Choroid plexus epithelial cell (primary cell): Measurements from ENCODE around the gene TIMM10.

ENCODE experiments used
- DNase-seq: peaks from one replicate; pipeline ENCODE4 v3.0.0-alpha.2; 2010; ENCODE audit warnings: low read depth
- H3K4me3 ChIP-seq: 2 replicates; pipeline ENCODE4 v1.5.1; 2011; ENCODE audit warnings: low read depth, mild to moderate bottlenecking, control low read depth, low read length, moderate library complexity
- CTCF ChIP-seq: conservative IDR thresholded peaks from 2 replicates; pipeline ENCODE4 v1.5.1; 2011; ENCODE audit warnings: low read depth, mild to moderate bottlenecking, control low read depth, inconsistent platforms, low read length, moderate library complexity

The TIMM10 gene

GRCh38 chr11:57504511-57504910, 26.0 kb downstream of the TIMM10 start:
- no peak overlapping the region for H3K4me3 ChIP-seq
- TF ChIP-seq CTCF = no peak
- no peak for DNase-seq

DNA sequence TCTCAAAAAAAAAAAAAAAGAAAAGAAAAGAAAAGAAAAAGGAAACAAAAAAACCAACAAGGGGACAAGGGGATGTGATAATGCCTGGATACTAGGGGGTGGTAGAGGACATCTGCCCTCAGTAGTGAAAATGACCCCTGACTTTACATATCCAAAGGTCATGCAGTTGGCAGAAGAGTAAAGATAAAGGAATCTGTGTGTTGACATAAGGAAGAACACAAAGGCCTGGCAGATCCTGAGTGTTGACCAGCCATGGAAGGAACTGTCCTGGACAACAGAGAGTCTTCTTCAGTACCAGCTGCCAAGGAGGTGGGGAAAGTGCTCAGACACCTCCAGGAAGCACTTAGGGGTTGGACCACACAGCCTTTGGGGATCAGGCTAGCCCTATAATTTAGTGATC, 27.7 kb downstream of the TIMM10 start:
- no peak for DNase-seq
- TF ChIP-seq CTCF = no peak
- no peak overlapping the region for H3K4me3 ChIP-seq

DNA sequence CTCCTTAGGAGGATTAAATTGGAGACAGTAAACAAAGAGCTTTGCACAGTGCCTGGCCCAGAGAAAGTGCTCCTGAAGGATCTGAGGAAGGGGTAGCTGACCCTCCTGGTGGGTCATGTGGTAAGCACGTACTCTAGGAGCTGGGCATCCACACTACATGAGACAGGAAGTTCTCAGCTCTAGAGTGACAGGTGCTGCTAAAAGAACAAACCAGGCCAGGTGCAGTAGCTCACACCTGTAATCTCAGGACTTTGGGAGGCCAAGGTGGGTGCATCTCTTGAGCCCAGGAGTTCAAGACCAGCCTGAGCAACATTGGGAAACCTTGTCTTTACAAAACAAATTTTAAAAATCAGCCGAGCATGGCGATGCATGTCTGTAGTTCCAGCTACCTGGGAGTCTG, 28.2 kb downstream of the TIMM10 start:
- DNase-seq = no peak
- no peak overlapping the region for H3K4me3 ChIP-seq
- no peak for TF ChIP-seq CTCF

- no peak for TF ChIP-seq CTCF
- DNase-seq = no peak
- H3K4me3 ChIP-seq = no peak overlapping the region
Measured at GRCh38 chr11:57501953-57502352, 28.6 kb downstream of the TIMM10 start.

- no peak overlapping the region for H3K4me3 ChIP-seq
- TF ChIP-seq CTCF = no peak
- no peak for DNase-seq
Measured at GRCh38 chr11:57500926-57501325, 29.6 kb downstream of the TIMM10 start.

DNA sequence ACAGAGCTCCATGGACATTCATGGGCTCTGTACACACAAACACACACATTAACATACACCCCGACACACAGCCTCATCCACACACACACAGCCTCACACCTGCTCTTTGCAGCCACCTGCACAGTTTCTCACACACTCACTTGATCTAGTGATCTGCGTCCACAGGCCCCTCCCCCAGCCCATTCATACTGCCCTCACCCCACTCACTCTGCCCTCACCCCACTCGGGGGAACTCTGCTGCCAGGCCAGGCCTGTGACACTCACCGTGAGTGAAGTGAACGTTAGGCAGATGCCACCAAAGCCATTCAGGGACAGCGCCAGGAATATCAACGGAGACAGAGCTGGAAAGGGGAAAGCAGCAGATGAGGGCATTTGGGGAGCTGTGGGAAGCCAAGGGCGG, 30.0 kb downstream of the TIMM10 start:
- no peak for DNase-seq
- no peak for TF ChIP-seq CTCF
- H3K4me3 ChIP-seq = no peak overlapping the region

DNA sequence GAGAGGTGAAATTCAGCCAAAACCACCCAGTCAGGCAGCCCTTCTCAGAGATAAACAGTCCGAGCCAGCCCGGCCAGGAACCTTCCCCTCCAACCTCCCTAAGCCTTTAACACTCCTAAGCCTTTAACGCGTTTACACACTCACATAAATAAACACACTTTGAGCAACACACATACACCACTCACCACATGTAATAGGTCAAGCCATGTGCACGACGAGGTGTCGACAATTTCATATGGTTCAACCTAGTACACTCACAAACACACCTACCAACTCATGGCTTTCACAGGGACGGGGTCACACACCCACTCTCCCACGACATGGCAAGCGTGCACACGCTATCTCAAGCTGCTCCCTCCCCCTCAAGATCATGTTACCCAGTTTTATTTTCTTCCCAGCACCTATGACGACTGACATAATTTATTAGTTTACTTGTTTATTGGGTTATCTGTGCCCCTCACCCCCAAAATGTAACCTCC, 30.5 kb downstream of the TIMM10 start:
- H3K4me3 ChIP-seq = peak overlapping the region; percentile 49
- DNase-seq = no peak
- no peak for TF ChIP-seq CTCF
